ENCODE measurements around the gene ABHD2.

DNA sequence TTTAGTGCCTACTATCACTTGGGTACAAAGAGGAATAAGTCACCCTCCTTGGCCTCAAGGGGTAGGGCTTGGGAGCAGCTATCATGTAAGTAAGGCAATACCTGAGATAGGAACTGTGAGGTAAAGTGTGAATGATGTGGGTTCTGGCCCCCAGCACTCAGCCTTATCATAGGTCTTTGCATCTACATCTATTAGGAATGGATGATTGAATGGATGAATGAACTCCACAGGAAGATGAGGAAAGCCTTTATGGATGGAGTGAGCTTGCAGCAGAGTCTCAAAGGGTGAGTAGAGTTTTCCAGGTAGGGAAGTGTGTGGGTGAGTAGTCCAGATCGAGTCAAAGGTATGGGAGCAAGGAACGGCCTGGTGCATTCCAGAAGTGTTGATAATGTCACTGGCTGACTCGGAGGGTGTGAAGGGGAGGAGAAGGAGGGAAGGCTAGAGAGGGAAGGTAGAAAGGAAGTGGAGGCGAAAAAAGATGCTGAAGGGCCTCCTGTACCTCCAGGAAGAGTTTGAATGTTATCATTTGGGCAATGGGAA lies 13.1 kb upstream of the ABHD2 start:
- TF ChIP-seq, protein P1, sequence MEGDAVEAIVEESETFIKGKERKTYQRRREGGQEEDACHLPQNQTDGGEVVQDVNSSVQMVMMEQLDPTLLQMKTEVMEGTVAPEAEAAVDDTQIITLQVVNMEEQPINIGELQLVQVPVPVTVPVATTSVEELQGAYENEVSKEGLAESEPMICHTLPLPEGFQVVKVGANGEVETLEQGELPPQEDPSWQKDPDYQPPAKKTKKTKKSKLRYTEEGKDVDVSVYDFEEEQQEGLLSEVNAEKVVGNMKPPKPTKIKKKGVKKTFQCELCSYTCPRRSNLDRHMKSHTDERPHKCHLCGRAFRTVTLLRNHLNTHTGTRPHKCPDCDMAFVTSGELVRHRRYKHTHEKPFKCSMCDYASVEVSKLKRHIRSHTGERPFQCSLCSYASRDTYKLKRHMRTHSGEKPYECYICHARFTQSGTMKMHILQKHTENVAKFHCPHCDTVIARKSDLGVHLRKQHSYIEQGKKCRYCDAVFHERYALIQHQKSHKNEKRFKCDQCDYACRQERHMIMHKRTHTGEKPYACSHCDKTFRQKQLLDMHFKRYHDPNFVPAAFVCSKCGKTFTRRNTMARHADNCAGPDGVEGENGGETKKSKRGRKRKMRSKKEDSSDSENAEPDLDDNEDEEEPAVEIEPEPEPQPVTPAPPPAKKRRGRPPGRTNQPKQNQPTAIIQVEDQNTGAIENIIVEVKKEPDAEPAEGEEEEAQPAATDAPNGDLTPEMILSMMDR (IDR thresholded peaks at IDR 0.05; ENCODE audit: low read depth, low read length) = no peak
- TF ChIP-seq EZH2phosphoT487 (IDR thresholded peaks at IDR 0.05; ENCODE audit: low read depth) = no peak

Data from OCI-LY3 (cell line).